ENCODE measurements around the gene COL11A1. TPM values are rescaled to one million over a fixed set of nuclear protein-coding genes. Genes with fewer than 3 reads are reported as not detected.
"Not testable (repeated sequence)": the region's sequence is repeated elsewhere in the genome, so short reads cannot be mapped to it uniquely, and the experiment has no call there.

COL11A1 gene
- total and polyA plus RNA-seq, 2 donors (not counting 3 experiments of a cell fraction or from before 2014, with no cell fraction given): not detected

GRCh38 chr1:103056423-103056822 is 51.9 kb downstream of the COL11A1 start:
- no peak for FAIRE-seq
- no peak overlapping the region for H3K4me3 ChIP-seq (replicated peaks in 1 of 3; ENCODE audit: insufficient read depth in 1 of 3, low read depth in 1 of 3, low read length in 3 of 3)
- no peaks in the 10 kb centered on the region for H3K36me3 ChIP-seq (ENCODE audit: control insufficient read depth in 2 of 2, extremely low read depth in 1 of 2, insufficient read depth in 2 of 2, low read length in 2 of 2)
- no peaks in the 10 kb centered on the region for H3K9me1 ChIP-seq (replicated peaks; ENCODE audit: control insufficient read depth, extremely low read depth, insufficient read depth, low read length)
- intact Hi-C loops (cut with micrococcal nuclease) (no loop called here), dilution Hi-C loops (cut with MboI; ENCODE audit: extremely low pct_ligation_motif_present, low sequenced_read_pairs) (no loop called here)
- H3K4me1 ChIP-seq (ENCODE audit: control insufficient read depth, extremely low read depth, insufficient read depth, low read length): no peaks in the 10 kb centered on the region
- H3K9ac ChIP-seq (replicated peaks; ENCODE audit: extremely low read depth, insufficient read depth, low read length): no peak overlapping the region
- CTCF ChIA-PET: interaction anchor here (1.5 kb wide), 1 partner anchor 24 kb away, joined by 4 read pairs; no protein-coding TSS in a partner anchor
- no peaks in the 10 kb centered on the region for H4K20me1 ChIP-seq (replicated peaks; ENCODE audit: control insufficient read depth, extremely low read depth, insufficient read depth, low read length)
- no peak overlapping the region for H2AFZ ChIP-seq (ENCODE audit: low read depth, low read length)
- no peaks in the 10 kb centered on the region for H3K9me3 ChIP-seq (replicated peaks; ENCODE audit: control insufficient read depth, insufficient read depth, low read length)
- DNase-seq (ENCODE audit: low read depth, low spot score): no peak
- H3K27me3 ChIP-seq (ENCODE audit: control insufficient read depth in 2 of 2, insufficient read depth in 2 of 2, low read length in 2 of 2): no peaks in the 10 kb centered on the region
- H3K27ac ChIP-seq (ENCODE audit: insufficient read depth, low read depth, low read length): no peak overlapping the region
- TF ChIP-seq CTCF (IDR thresholded peaks at IDR 0.05; ENCODE audit: extremely low read depth in 1 of 2, insufficient read depth in 1 of 2, low read depth in 1 of 2, low read length in 2 of 2) (no peak), JUN (IDR thresholded peaks at IDR 0.05; ENCODE audit: borderline replicate concordance, insufficient read depth, insufficient read length, low read depth) (no peak), MAX (IDR thresholded peaks at IDR 0.05; ENCODE audit: insufficient read depth, insufficient read length) (no peak), POLR2A (IDR thresholded peaks at IDR 0.05; ENCODE audit: low read depth, low read length) (no peak), EZH2 (IDR thresholded peaks at IDR 0.05; ENCODE audit: borderline replicate concordance, low read depth, low read length, severe bottlenecking) (no peak), MYC (IDR thresholded peaks at IDR 0.05; ENCODE audit: low read depth, low read length) (no peak), GATA2 (IDR thresholded peaks at IDR 0.05; ENCODE audit: insufficient read depth, insufficient read length, low read depth, low read length) (no peak), FOS (IDR thresholded peaks at IDR 0.05; ENCODE audit: borderline replicate concordance, insufficient read depth, low read length) (no peak), POLR2AphosphoS5 (IDR thresholded peaks at IDR 0.05; ENCODE audit: insufficient read depth, low read depth, low read length) (no peak)
- no peak overlapping the region for H3K4me2 ChIP-seq (ENCODE audit: insufficient read depth, low read length)
- no peaks in the 10 kb centered on the region for H3K79me2 ChIP-seq (ENCODE audit: control insufficient read depth, insufficient read depth, low read length)
- POLR2A ChIA-PET: no interaction called here
- BruUV-seq (replicated peaks): no TSS peak

GRCh38 chr1:103028110-103028509 is 80.2 kb downstream of the COL11A1 start:
- BruUV-seq (replicated peaks); H3K27me3 ChIP-seq (ENCODE audit: control insufficient read depth in 2 of 2, insufficient read depth in 2 of 2, low read length in 2 of 2); CTCF ChIA-PET; H3K9me1 ChIP-seq (replicated peaks; ENCODE audit: control insufficient read depth, extremely low read depth, insufficient read depth, low read length); H3K36me3 ChIP-seq (ENCODE audit: control insufficient read depth in 2 of 2, extremely low read depth in 1 of 2, insufficient read depth in 2 of 2, low read length in 2 of 2); H3K4me1 ChIP-seq (ENCODE audit: control insufficient read depth, extremely low read depth, insufficient read depth, low read length); H3K9me3 ChIP-seq (replicated peaks; ENCODE audit: control insufficient read depth, insufficient read depth, low read length); intact Hi-C loops (cut with micrococcal nuclease); H4K20me1 ChIP-seq (replicated peaks; ENCODE audit: control insufficient read depth, extremely low read depth, insufficient read depth, low read length); H3K4me3 ChIP-seq (replicated peaks in 1 of 3; ENCODE audit: insufficient read depth in 1 of 3, low read depth in 1 of 3, low read length in 3 of 3); dilution Hi-C loops (cut with MboI; ENCODE audit: extremely low pct_ligation_motif_present, low sequenced_read_pairs); DNase-seq (ENCODE audit: low read depth, low spot score); H3K9ac ChIP-seq (replicated peaks; ENCODE audit: extremely low read depth, insufficient read depth, low read length); H3K4me2 ChIP-seq (ENCODE audit: insufficient read depth, low read length); POLR2A ChIA-PET; H3K27ac ChIP-seq (ENCODE audit: insufficient read depth, low read depth, low read length); FAIRE-seq; H2AFZ ChIP-seq (ENCODE audit: low read depth, low read length); H3K79me2 ChIP-seq (ENCODE audit: control insufficient read depth, insufficient read depth, low read length): not testable (repeated sequence)
